Retina (tissue), 1 donor: Measurements from ENCODE around the gene LPCAT1.
"Not testable (repeated sequence)": the region's sequence is repeated elsewhere in the genome, so short reads cannot be mapped to it uniquely, and the experiment has no call there.

ENCODE experiments used
- DNase-seq: peaks from one replicate; pipeline ENCODE4 v3.0.0-alpha.2; 2016

Gene LPCAT1

GRCh38 chr5:1523793-1524480, at the start of gene LPCAT1:
Gene LPCAT1, minus strand, starts transcription at chr5:1523960. Its CDS starts 116 bp downstream, at chr5:1523844.
- DNase-seq: peak; percentile 77

GRCh38 chr5:1571875-1572274, 48.1 kb upstream of the LPCAT1 start:
- DNase-seq: not testable (repeated sequence)

- DNase-seq: no peak
Measured at GRCh38 chr5:1570975-1571374, 47.2 kb upstream of the LPCAT1 start.

- no peak for DNase-seq
Measured at GRCh38 chr5:1568201-1568979, 44.6 kb upstream of the LPCAT1 start.

- not testable (repeated sequence) for DNase-seq
Measured at GRCh38 chr5:1567527-1568200, 43.9 kb upstream of the LPCAT1 start.

GRCh38 chr5:1565737-1566734, 42.3 kb upstream of the LPCAT1 start:
- DNase-seq: no peak

- no peak for DNase-seq
Measured at GRCh38 chr5:1564824-1565736, 41.3 kb upstream of the LPCAT1 start.

- DNase-seq: no peak
Measured at GRCh38 chr5:1564182-1564748, 40.5 kb upstream of the LPCAT1 start.

- DNase-seq: no peak
Measured at GRCh38 chr5:1563617-1564181, 39.9 kb upstream of the LPCAT1 start.

GRCh38 chr5:1563051-1563461, 39.3 kb upstream of the LPCAT1 start:
- no peak for DNase-seq

- no peak for DNase-seq
Measured at GRCh38 chr5:1562599-1562998, 38.8 kb upstream of the LPCAT1 start.

GRCh38 chr5:1561402-1561929, 37.7 kb upstream of the LPCAT1 start:
- no peak for DNase-seq

GRCh38 chr5:1560499-1560898, 36.7 kb upstream of the LPCAT1 start:
- not testable (repeated sequence) for DNase-seq

- no peak for DNase-seq
Measured at GRCh38 chr5:1558944-1559343, 35.2 kb upstream of the LPCAT1 start.

- no peak for DNase-seq
Measured at GRCh38 chr5:1557114-1557873, 33.5 kb upstream of the LPCAT1 start.

GRCh38 chr5:1555808-1556731, 32.3 kb upstream of the LPCAT1 start:
- no peak for DNase-seq

- no peak for DNase-seq
Measured at GRCh38 chr5:1555011-1555807, 31.4 kb upstream of the LPCAT1 start.
